D721Med (cell line): Measurements from ENCODE around the gene LIMS1.
A peak's percentile ranks its signal among the peaks of the same experiment; 100 is the strongest.
"Not testable (repeated sequence)": the region's sequence is repeated elsewhere in the genome, so short reads cannot be mapped to it uniquely, and the experiment has no call there.

Experiments
- DNase-seq: peaks from one replicate; pipeline ENCODE4 v3.0.0; 2011; ENCODE audit warnings: low spot score; ENCODE audit not compliant: insufficient read length
- FAIRE-seq: peaks from 2 replicates; lab custom pipeline; 2011; peaks lifted over from hg19 to GRCh38; lab: Jason Lieb, UNC
- CTCF ChIP-seq: IDR thresholded peaks from 2 replicates; pipeline ENCODE4 v1.5.1; 2012; ENCODE audit warnings: mild to moderate bottlenecking, control low read depth; ENCODE audit not compliant: insufficient read depth; ENCODE audit errors: missing control alignments

The LIMS1 gene

GRCh38 chr2:108533832-108534583 is at the start of gene LIMS1:
Gene LIMS1, plus strand, starts transcription at chr2:108534470. Its CDS starts 93 bp downstream, at chr2:108534563.
- DNase-seq (peak; percentile 81), FAIRE-seq (no peak)
- TF ChIP-seq CTCF, result no peak

GRCh38 chr2:108485253-108485652 is 49.0 kb upstream of the LIMS1 start:
- DNase-seq, result no peak
- no peak for TF ChIP-seq CTCF
- no peak for FAIRE-seq

- FAIRE-seq (no peak), DNase-seq (no peak)
- TF ChIP-seq CTCF, result no peak
Observed at GRCh38 chr2:108490506-108491122, 43.7 kb upstream of the LIMS1 start.

- no peak for DNase-seq
- no peak for FAIRE-seq
- no peak for TF ChIP-seq CTCF
Observed at GRCh38 chr2:108491848-108492247, 42.4 kb upstream of the LIMS1 start.

- DNase-seq (no peak), FAIRE-seq (no peak)
- no peak for TF ChIP-seq CTCF
Observed at GRCh38 chr2:108492364-108492763, 41.9 kb upstream of the LIMS1 start.

- DNase-seq, FAIRE-seq: not testable (repeated sequence)
Observed at GRCh38 chr2:108496167-108496566, 38.1 kb upstream of the LIMS1 start.

GRCh38 chr2:108507620-108508019 is 26.6 kb upstream of the LIMS1 start:
- not testable (repeated sequence) for DNase-seq, FAIRE-seq

GRCh38 chr2:108512431-108512830 is 21.8 kb upstream of the LIMS1 start:
- FAIRE-seq, DNase-seq: not testable (repeated sequence)

GRCh38 chr2:108514478-108514877 is 19.8 kb upstream of the LIMS1 start:
- not testable (repeated sequence) for DNase-seq, FAIRE-seq

- DNase-seq, FAIRE-seq: not testable (repeated sequence)
Observed at GRCh38 chr2:108524688-108525087, 9.6 kb upstream of the LIMS1 start.

- DNase-seq, FAIRE-seq: not testable (repeated sequence)
Observed at GRCh38 chr2:108525258-108525657, 9.0 kb upstream of the LIMS1 start.
